ENCODE results near the gene ILF2.

ILF2 gene

DNA sequence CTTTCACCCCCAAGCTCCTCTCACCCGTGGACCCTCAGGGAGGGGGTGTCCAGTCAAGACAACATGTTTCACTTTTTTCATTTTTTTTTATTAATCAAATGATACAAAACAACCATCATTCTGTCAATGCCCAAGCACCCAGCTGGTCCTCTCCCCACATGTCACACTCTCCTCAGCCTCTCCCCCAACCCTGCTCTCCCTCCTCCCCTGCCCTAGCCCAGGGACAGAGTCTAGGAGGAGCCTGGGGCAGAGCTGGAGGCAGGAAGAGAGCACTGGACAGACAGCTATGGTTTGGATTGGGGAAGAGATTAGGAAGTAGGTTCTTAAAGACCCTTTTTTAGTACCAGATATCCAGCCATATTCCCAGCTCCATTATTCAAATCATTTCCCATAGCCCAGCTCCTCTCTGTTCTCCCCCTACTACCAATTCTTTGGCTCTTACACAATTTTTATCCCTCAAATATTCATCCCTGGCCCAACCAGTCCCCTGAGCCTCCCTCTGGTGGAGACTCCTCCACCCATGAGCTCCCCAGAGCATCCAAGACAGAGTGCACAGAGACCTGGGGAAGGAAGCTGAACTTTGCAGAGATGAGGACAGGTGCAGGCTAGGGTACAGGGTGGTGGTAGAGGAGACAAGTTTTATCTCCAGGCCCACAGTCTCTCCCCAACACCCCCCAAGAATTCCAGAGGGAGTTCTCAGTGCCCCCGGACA lies 56.4 kb downstream of the ILF2 start:
- TF ChIP-seq, protein P1, sequence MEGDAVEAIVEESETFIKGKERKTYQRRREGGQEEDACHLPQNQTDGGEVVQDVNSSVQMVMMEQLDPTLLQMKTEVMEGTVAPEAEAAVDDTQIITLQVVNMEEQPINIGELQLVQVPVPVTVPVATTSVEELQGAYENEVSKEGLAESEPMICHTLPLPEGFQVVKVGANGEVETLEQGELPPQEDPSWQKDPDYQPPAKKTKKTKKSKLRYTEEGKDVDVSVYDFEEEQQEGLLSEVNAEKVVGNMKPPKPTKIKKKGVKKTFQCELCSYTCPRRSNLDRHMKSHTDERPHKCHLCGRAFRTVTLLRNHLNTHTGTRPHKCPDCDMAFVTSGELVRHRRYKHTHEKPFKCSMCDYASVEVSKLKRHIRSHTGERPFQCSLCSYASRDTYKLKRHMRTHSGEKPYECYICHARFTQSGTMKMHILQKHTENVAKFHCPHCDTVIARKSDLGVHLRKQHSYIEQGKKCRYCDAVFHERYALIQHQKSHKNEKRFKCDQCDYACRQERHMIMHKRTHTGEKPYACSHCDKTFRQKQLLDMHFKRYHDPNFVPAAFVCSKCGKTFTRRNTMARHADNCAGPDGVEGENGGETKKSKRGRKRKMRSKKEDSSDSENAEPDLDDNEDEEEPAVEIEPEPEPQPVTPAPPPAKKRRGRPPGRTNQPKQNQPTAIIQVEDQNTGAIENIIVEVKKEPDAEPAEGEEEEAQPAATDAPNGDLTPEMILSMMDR (conservative IDR thresholded peaks at IDR 0.05; ENCODE audit: low read depth, low read length) = peak; percentile 31
- no peak for DNase-seq (ENCODE audit: low read depth)
- no peak overlapping the region for H3K4me3 ChIP-seq (ENCODE audit: low read depth, low read length)

DNA sequence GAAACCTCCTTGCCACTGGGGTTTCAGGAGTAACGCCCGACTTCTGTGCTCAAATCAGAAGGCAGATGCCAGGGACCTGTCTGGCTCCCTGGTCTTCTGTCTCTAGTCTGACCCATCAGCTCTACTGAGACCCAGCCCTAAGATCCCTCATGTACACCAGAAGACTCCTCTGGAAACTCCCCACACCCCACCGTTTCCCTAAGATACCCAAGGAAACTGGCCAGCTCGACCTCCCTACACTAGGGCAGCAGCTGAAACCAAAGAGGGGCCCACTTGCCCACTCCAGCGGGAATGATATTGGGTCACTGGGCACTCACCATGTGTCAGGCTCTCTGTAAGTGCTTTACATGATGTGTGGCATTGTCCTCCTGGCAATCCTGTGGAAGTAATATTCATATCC lies 57.4 kb downstream of the ILF2 start:
- no peak for DNase-seq (ENCODE audit: low read depth)
- no peak overlapping the region for H3K4me3 ChIP-seq (ENCODE audit: low read depth, low read length)
- TF ChIP-seq, protein P1 (conservative IDR thresholded peaks at IDR 0.05; ENCODE audit: low read depth, low read length) = no peak

DNA sequence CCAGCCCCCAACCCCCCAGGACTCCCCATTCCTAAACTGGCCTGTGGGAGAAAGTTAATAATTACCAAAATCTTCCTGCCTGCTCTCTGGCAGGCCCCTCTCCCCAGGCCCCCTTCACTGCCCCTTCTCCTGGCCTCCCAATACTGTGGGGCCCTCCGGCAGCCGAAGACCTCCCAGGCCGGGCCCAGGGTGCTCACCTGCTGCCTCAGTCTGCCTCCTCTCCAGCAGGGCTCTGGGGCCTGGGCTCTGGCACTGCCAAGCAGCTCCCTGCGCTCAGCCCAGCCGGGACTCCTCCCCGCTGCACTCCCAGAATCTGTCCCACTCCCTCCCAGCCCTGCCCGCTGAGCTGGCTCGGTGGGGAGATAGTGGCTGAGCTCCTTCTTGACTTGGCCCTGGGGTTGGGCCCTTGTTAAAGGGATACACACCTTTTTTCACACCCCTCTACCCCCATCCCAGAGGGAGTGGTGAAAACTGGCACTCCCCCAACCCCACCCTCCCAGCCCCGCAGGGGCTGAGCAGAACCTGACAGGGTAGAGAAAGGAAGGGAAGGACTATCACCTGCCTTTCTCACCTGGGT lies 58.0 kb downstream of the ILF2 start, which contains the start of gene S100A16:
S100A16 (minus strand) TSS at position 383 of the 577 bp plus-strand sequence. CDS start 4,986 bp downstream, outside the sequence.
- TF ChIP-seq, protein P1 (conservative IDR thresholded peaks at IDR 0.05; ENCODE audit: low read depth, low read length) = no peak
- DNase-seq (ENCODE audit: low read depth) = peak; percentile 49
- H3K4me3 ChIP-seq (ENCODE audit: low read depth, low read length) = peak within 1 kb of the TSS; percentile 64

DNA sequence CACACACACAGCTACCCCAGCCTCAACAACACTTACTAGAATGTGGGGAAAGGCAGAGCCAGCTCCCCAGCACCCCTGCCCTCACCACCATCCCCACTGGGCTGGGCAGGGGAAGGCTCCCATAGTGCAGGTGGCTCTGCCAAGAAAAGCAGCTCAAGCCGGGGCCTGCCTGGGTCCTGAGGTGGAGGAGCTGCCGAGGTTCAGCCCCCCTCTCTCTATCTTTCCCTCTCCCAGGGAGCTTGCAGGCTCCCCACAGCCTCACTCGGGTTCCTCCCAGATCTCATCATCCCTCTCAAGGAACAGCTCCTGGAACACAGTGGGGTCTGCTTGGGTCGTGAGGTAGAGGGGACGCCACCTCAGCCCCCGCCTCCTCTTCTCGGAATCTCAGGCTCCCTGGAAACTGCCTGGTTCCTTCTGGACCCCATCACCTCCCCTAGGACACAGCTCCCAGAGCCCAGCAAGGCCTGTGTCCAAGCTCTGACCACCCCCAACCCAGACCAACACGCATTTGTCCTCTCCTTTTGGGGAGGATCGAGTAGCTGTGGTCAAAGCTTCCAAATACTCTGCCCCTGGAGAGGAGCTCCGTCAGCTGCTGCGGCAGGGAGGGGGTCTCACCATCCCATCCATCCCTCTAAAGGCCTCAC lies 58.6 kb downstream of the ILF2 start:
- DNase-seq (ENCODE audit: low read depth) = no peak
- H3K4me3 ChIP-seq (ENCODE audit: low read depth, low read length) = peak overlapping the region; percentile 64
- TF ChIP-seq, protein P1 (conservative IDR thresholded peaks at IDR 0.05; ENCODE audit: low read depth, low read length) = no peak
